Uterus (tissue), 2 donors: Measurements from ENCODE around the gene EYS.

Experiments
- CTCF ChIP-seq, 4 experiments: fragments of 200-600 bp in 2 of 4; fragments of 450-650 bp in 2 of 4; sonication (generic) in 2 of 4; IDR thresholded peaks; one replicate each; pipeline ENCODE4 v1.5.1; 2016 to 2019; ENCODE audit warnings: antibody characterized with exemption in 4 of 4, mild to moderate bottlenecking in 2 of 4, moderate library complexity in 1 of 4
- POLR2A ChIP-seq, 2 donors: fragments of 450-650 bp; IDR thresholded peaks; one replicate each; pipeline ENCODE4 v1.6.1; 2016; ENCODE audit warnings: antibody characterized with exemption in 2 of 2, mild to moderate bottlenecking in 1 of 2, moderate library complexity in 1 of 2

- TF ChIP-seq CTCF (IDR thresholded peaks at IDR 0.05) (no peak), POLR2A (IDR thresholded peaks at IDR 0.05) (no peak)
Observed at GRCh38 chr6:63910863-63911551, 1796.0 kb downstream of the EYS start.
